Liver (tissue), 9 donors: Measurements from ENCODE around the gene PIP5K1C. TPM values are rescaled to one million over a fixed set of nuclear protein-coding genes. Genes with fewer than 3 reads are reported as not detected.

Source experiments
- DNase-seq: peaks from one replicate; pipeline ENCODE4 v3.0.0-alpha.2; 2017; ENCODE audit warnings: low spot score
- H3K27ac ChIP-seq, 2 donors: one replicate each; pipeline ENCODE4 v1.7.0; 2013; ENCODE audit warnings: inconsistent platforms in 2 of 2, low read length in 2 of 2, control low read depth in 1 of 2, low read depth in 1 of 2, mild to moderate bottlenecking in 1 of 2
- H3K27me3 ChIP-seq, 4 donors: one replicate each; pipeline versions ENCODE4 v1.6.1 to v1.7.0; 2013; ENCODE audit warnings: low read length in 3 of 4, inconsistent platforms in 1 of 4, mild to moderate bottlenecking in 1 of 4, moderate library complexity in 1 of 4; ENCODE audit not compliant: control insufficient read depth in 4 of 4, insufficient read depth in 4 of 4
- H3K36me3 ChIP-seq, 4 donors: one replicate each; pipeline versions ENCODE4 v1.6.1 to v1.7.0; 2013; ENCODE audit warnings: low read length in 3 of 4, mild to moderate bottlenecking in 3 of 4, low read depth in 1 of 4, moderate library complexity in 1 of 4; ENCODE audit not compliant: control insufficient read depth in 4 of 4, insufficient read depth in 3 of 4
- H3K4me1 ChIP-seq, 4 donors: one replicate each; pipeline versions ENCODE4 v1.6.1 to v1.7.0; 2013; ENCODE audit warnings: low read length in 3 of 4, mild to moderate bottlenecking in 3 of 4, moderate library complexity in 1 of 4; ENCODE audit not compliant: control insufficient read depth in 4 of 4, insufficient read depth in 4 of 4
- H3K4me3 ChIP-seq, 3 donors: one replicate each; pipeline versions ENCODE4 v1.6.1 to v1.7.0; 2013; ENCODE audit warnings: low read length in 3 of 3, control low read depth in 1 of 3, low read depth in 1 of 3, mild to moderate bottlenecking in 1 of 3
- H3K9ac ChIP-seq, 2 donors: one replicate each; pipeline ENCODE4 v1.7.0; 2013; ENCODE audit warnings: low read length in 2 of 2, mild to moderate bottlenecking in 2 of 2, moderate library complexity in 2 of 2, control low read depth in 1 of 2, low read depth in 1 of 2
- H3K9me3 ChIP-seq, 4 donors: one replicate each; pipeline versions ENCODE4 v1.6.1 to v1.7.0; 2013; ENCODE audit warnings: low read length in 3 of 4; ENCODE audit not compliant: control insufficient read depth in 4 of 4
- ATF3 ChIP-seq: IDR thresholded peaks from 2 replicates; pipeline ENCODE4 v1.6.1; 2016; ENCODE audit warnings: antibody characterized with exemption
- CTCF ChIP-seq: fragments of 150-350 bp; IDR thresholded peaks from 2 replicates; pipeline ENCODE4 v1.5.1; 2017; ENCODE audit warnings: improper control_type of control experiment, low read depth, low read length; ENCODE audit not compliant: missing input control
- FOXA1 ChIP-seq: IDR thresholded peaks from 2 replicates; pipeline ENCODE4 v1.6.1; 2016; ENCODE audit warnings: antibody characterized with exemption
- FOXA2 ChIP-seq: IDR thresholded peaks from 2 replicates; pipeline ENCODE4 v1.6.1; 2016; ENCODE audit warnings: antibody characterized with exemption
- GABPA ChIP-seq, 2 donors: IDR thresholded peaks in 1 of 2; conservative IDR thresholded peaks in 1 of 2; 2 replicates each; pipeline ENCODE4 v1.6.1; 2016; ENCODE audit warnings: antibody characterized with exemption in 2 of 2, mild to moderate bottlenecking in 1 of 2, moderate library complexity in 1 of 2
- HNF4A ChIP-seq, 2 donors: conservative IDR thresholded peaks; 2 replicates each; pipeline ENCODE4 v1.6.1; 2016; ENCODE audit warnings: antibody characterized with exemption in 2 of 2, mild to moderate bottlenecking in 2 of 2
- HNF4G ChIP-seq: IDR thresholded peaks from 2 replicates; pipeline ENCODE4 v1.6.1; 2016; ENCODE audit warnings: antibody characterized with exemption
- JUND ChIP-seq, 2 donors: IDR thresholded peaks; 2 replicates each; pipeline ENCODE4 v1.6.1; 2016; ENCODE audit warnings: antibody characterized with exemption in 2 of 2
- MAX ChIP-seq: IDR thresholded peaks from 2 replicates; pipeline ENCODE4 v1.6.1; 2016; ENCODE audit warnings: antibody characterized with exemption
- NR2F2 ChIP-seq: IDR thresholded peaks from 2 replicates; pipeline ENCODE4 v1.6.1; 2016; ENCODE audit warnings: antibody characterized with exemption
- RAD21 ChIP-seq, 2 donors: IDR thresholded peaks; 2 replicates each; pipeline ENCODE4 v1.6.1; 2016; ENCODE audit warnings: antibody characterized with exemption in 2 of 2, mild to moderate bottlenecking in 2 of 2
- REST ChIP-seq: IDR thresholded peaks from 2 replicates; pipeline ENCODE4 v1.6.1; 2016; ENCODE audit warnings: antibody characterized with exemption, mild to moderate bottlenecking
- RXRA ChIP-seq, 2 donors: IDR thresholded peaks; 2 replicates each; pipeline ENCODE4 v1.6.1; 2017 to 2018; ENCODE audit warnings: antibody characterized with exemption in 2 of 2, mild to moderate bottlenecking in 1 of 2
- TAF1 ChIP-seq: conservative IDR thresholded peaks from 2 replicates; pipeline ENCODE4 v1.6.1; 2016; ENCODE audit warnings: antibody characterized with exemption, mild to moderate bottlenecking
- WGBS: extraction: QIAGEN DNeasy Blood & Tissue Kit; methylation state at CpG from one replicate; pipeline ENCODE4 v1.1.7; 2013; 5-methylcytosine and 5-hydroxymethylcytosine counted together
- polyA plus RNA-seq, 2 donors: library from polyadenylated mRNA; stranded (reverse) in 1 of 2; unstranded in 1 of 2; fragments of 200-250 nt in 1 of 2; fragments of >200 nt in 1 of 2; fragmentation: Nextera tagmentation in 1 of 2; extraction: Ambion mirVana in 1 of 2; gene quantifications; one replicate each; pipeline versions ENCODE4 v1.2.1 to v1.2.3, GENCODE V29; 2013 to 2015
- total RNA-seq, 2 donors: library from RNA; depleted of rRNA; stranded (reverse); fragments of >200 nt; gene quantifications; one replicate each; pipeline ENCODE4 v1.2.3, GENCODE V29; 2014
- donor health status: healthy.
- donor health status: healthy.
- donor health status: healthy.
- donor health status: healthy.
- donor health status: healthy.

Gene PIP5K1C
- total and polyA plus RNA-seq, 4 donors, result 1.8 to 7.4 (median 6.0) TPM

GRCh38 chr19:3691726-3692125 is 8.5 kb downstream of the PIP5K1C start:
- 97% methylated on average over 18 of the region's 18 CpGs for WGBS
- DNase-seq, result no peak
- H3K27me3 ChIP-seq, result no peaks in the 10 kb centered on the region
- no peaks in the 10 kb centered on the region for H3K36me3 ChIP-seq
- no peak for TF ChIP-seq RAD21 (IDR thresholded peaks at IDR 0.05)
- TF ChIP-seq FOXA1, result no peak
- TF ChIP-seq MAX, result no peak
- TF ChIP-seq REST, result no peak
- TF ChIP-seq FOXA2, result no peak
- no peak for TF ChIP-seq GABPA (IDR thresholded peaks at IDR 0.05 in 1 of 2, conservative IDR thresholded peaks at IDR 0.05 in 1 of 2)
- TF ChIP-seq HNF4A (conservative IDR thresholded peaks at IDR 0.05), result no peak
- no peak for TF ChIP-seq CTCF
- no peak overlapping the region for H3K9ac ChIP-seq
- peaks cover 4 to 14% (median 8%) of the 10 kb centered on the region in 4 donors for H3K4me1 ChIP-seq
- H3K27ac ChIP-seq, result no peak overlapping the region
- H3K4me3 ChIP-seq, result no peak overlapping the region
- no peaks in the 10 kb centered on the region for H3K9me3 ChIP-seq

- WGBS, result 93% methylated on average over 16 of the region's 16 CpGs
- H3K9ac ChIP-seq, result no peak overlapping the region
- H3K27ac ChIP-seq, result no peak overlapping the region
- H3K4me3 ChIP-seq, result no peak overlapping the region
- H3K9me3 ChIP-seq, result no peaks in the 10 kb centered on the region
- TF ChIP-seq RXRA (IDR thresholded peaks at IDR 0.05), result no peak
- no peak for TF ChIP-seq ATF3
- TF ChIP-seq HNF4G, result no peak
- no peak for TF ChIP-seq TAF1
- TF ChIP-seq JUND (IDR thresholded peaks at IDR 0.05), result no peak
- no peak for TF ChIP-seq REST
- TF ChIP-seq FOXA1, result no peak
- no peak for TF ChIP-seq NR2F2
- TF ChIP-seq FOXA2, result no peak
- peaks cover 4 to 15% (median 8%) of the 10 kb centered on the region in 4 donors for H3K4me1 ChIP-seq
- H3K27me3 ChIP-seq, result no peaks in the 10 kb centered on the region
- DNase-seq, result no peak
- H3K36me3 ChIP-seq, result no peaks in the 10 kb centered on the region
These were observed 8.9 kb downstream of the PIP5K1C start for GRCh38 chr19:3691372-3691716.
